Measurements from ENCODE around the gene CCDC195. TPM values are rescaled to one million over a fixed set of nuclear protein-coding genes. Genes with fewer than 3 reads are reported as not detected.

CCDC195 gene
- polyA plus RNA-seq, 1 experiment, result not detected

DNA sequence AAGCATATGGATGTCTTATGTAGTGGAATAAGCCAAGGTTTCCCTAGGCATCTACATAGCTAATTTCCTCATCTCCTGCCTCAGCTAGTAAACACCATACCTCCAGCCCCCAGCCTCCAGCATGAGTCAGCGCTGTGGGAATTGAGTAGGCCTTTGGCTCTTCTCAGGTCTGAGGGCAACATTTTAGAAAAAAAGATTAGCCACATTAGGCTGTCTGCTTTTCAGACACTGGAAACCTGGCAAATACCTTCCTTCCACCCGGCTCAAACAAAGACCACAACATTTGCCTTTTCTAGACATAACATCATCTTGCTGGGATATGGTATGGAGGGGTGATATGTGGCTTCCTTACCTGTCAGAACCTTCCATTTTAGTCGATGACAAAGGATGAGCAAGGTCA, 6.1 kb upstream of the CCDC195 start:
- Histone ChIP-seq H3K27ac (ENCODE audit: low read depth, low read length) (no peak overlapping the region), H3K27me3 (ENCODE audit: control insufficient read depth, insufficient read depth, low read length) (no peaks in the 10 kb centered on the region), H3K9me3 (ENCODE audit: control insufficient read depth, insufficient read depth, low read length) (no peaks in the 10 kb centered on the region), H3K4me3 (ENCODE audit: low read depth, low read length) (no peak overlapping the region)
- TF ChIP-seq, protein P1, sequence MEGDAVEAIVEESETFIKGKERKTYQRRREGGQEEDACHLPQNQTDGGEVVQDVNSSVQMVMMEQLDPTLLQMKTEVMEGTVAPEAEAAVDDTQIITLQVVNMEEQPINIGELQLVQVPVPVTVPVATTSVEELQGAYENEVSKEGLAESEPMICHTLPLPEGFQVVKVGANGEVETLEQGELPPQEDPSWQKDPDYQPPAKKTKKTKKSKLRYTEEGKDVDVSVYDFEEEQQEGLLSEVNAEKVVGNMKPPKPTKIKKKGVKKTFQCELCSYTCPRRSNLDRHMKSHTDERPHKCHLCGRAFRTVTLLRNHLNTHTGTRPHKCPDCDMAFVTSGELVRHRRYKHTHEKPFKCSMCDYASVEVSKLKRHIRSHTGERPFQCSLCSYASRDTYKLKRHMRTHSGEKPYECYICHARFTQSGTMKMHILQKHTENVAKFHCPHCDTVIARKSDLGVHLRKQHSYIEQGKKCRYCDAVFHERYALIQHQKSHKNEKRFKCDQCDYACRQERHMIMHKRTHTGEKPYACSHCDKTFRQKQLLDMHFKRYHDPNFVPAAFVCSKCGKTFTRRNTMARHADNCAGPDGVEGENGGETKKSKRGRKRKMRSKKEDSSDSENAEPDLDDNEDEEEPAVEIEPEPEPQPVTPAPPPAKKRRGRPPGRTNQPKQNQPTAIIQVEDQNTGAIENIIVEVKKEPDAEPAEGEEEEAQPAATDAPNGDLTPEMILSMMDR (IDR thresholded peaks at IDR 0.05; ENCODE audit: low read depth, low read length), result no peak
- CTCF ChIA-PET, result no interaction called here
- POLR2A ChIA-PET, result interaction anchor here (0.5 kb wide), 1 partner anchor 97 kb away, joined by 5 read pairs; no protein-coding TSS in a partner anchor
- no peak for DNase-seq (ENCODE audit: low read depth, low spot score)

DNA sequence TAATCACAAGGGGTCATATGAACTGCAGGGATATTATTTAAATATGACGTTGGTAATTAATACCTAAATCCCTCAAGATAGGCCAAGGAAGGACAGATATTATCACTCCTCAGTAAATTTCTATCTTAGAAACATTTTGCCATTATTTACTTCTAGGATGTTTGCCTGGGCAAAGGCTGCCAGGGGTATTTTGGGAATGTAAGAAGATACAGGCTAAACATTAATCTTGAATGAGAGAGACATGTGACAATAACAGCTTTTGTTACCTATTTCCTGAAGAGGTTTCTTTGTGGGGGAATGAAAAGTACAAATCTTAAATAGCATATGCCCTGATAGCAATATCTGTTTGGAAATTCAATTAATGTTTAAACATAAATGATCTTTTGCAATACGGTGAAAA, 756 bp upstream of the CCDC195 start:
- ChIA-PET CTCF (no interaction called here), POLR2A (no interaction called here)
- no peaks in the 10 kb centered on the region for H3K27me3 ChIP-seq (ENCODE audit: control insufficient read depth, insufficient read depth, low read length)
- TF ChIP-seq, protein P1 (IDR thresholded peaks at IDR 0.05; ENCODE audit: low read depth, low read length), result no peak
- DNase-seq (ENCODE audit: low read depth, low spot score), result no peak
- H3K9me3 ChIP-seq (ENCODE audit: control insufficient read depth, insufficient read depth, low read length), result no peaks in the 10 kb centered on the region
- H3K27ac ChIP-seq (ENCODE audit: low read depth, low read length), result no peak overlapping the region
- H3K4me3 ChIP-seq (ENCODE audit: low read depth, low read length), result no peak overlapping the region

DNA sequence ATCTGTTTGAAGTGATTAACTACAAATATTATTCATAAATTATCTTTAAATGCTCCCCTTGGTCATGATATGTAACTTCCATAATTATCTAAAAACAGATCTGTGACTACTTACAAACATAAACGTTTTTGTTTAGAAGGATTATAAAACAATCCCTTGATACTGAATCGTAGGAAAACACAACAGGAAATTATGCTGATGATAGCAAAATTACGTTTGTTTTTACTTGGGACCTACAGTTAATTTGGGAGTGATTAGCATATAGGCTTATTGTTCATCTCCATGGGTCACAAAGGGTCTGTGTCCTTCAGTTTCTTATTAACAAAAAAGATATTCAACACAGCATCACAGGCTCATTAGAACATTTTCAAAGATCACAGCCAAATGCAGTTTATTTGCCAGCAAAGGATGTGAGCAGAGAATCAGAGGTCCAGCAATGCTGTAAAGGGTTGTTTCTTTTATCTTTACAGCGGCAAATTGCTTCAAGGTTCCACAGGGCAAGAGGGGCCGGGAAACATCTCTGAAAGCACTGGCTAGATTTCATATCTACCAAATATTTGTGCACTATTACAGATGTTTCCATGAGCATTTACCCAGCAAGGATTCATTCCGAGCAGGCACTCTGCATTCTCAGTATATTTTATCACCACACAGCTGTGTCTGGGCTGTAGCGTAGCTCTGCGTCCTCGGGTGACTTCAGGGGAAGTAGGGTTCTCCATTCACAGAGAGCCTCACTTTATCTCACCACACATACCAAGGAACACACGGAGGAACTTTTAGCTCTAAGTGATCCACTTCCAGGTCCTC, 4.1 kb downstream of the CCDC195 start:
- H3K27ac ChIP-seq (ENCODE audit: low read depth, low read length), result no peak overlapping the region
- no peaks in the 10 kb centered on the region for H3K9me3 ChIP-seq (ENCODE audit: control insufficient read depth, insufficient read depth, low read length)
- TF ChIP-seq, protein P1 (IDR thresholded peaks at IDR 0.05; ENCODE audit: low read depth, low read length), result no peak
- ChIA-PET POLR2A (no interaction called here), CTCF (no interaction called here)
- DNase-seq (ENCODE audit: low read depth, low spot score), result no peak
- no peaks in the 10 kb centered on the region for H3K27me3 ChIP-seq (ENCODE audit: control insufficient read depth, insufficient read depth, low read length)
- no peak overlapping the region for H3K4me3 ChIP-seq (ENCODE audit: low read depth, low read length)

DNA sequence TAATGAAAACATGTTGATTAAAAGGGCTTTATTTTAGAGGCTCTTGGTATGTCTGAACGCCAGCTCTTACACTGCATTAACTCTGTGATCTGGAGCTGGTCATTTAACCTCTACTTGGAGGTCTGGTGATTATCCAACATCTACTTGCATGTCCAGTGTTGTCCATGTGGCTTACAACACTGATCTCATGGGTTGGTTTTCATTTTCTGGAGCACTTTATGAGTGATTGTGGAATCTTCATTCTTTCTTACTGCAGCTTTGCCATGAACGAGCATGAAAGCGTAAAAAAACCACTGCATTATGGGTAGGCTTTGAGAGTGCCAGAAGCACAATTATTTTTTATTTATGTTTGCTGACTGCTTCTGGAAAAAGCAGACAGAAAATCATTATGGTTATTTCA, 4.8 kb downstream of the CCDC195 start:
- no peaks in the 10 kb centered on the region for H3K9me3 ChIP-seq (ENCODE audit: control insufficient read depth, insufficient read depth, low read length)
- no peak overlapping the region for H3K27ac ChIP-seq (ENCODE audit: low read depth, low read length)
- no peak overlapping the region for H3K4me3 ChIP-seq (ENCODE audit: low read depth, low read length)
- ChIA-PET POLR2A (no interaction called here), CTCF (no interaction called here)
- TF ChIP-seq, protein P1 (IDR thresholded peaks at IDR 0.05; ENCODE audit: low read depth, low read length), result no peak
- no peaks in the 10 kb centered on the region for H3K27me3 ChIP-seq (ENCODE audit: control insufficient read depth, insufficient read depth, low read length)
- DNase-seq (ENCODE audit: low read depth, low spot score), result no peak

DNA sequence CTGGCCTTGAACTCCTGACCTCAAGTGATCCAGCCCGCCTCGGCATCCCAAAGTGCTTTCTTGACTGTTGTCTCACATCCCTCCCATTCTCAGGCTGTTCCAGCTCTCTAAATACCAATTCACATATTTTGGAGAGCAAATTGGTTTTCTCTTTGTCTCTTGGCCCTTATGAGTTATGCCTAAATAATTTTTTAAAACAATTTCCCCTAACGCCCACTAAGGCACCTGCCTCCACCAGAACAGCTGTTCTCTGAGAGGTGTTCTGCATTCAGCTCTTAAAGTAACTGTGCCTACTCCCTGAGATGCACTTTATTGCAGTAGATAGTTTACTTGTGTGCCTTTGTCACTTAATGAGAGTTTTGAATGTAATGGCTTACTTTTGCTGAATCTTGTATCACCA, 6.9 kb downstream of the CCDC195 start:
- H3K4me3 ChIP-seq (ENCODE audit: low read depth, low read length), result no peak overlapping the region
- ChIA-PET POLR2A (no interaction called here), CTCF (no interaction called here)
- H3K27ac ChIP-seq (ENCODE audit: low read depth, low read length), result no peak overlapping the region
- H3K27me3 ChIP-seq (ENCODE audit: control insufficient read depth, insufficient read depth, low read length), result no peaks in the 10 kb centered on the region
- TF ChIP-seq, protein P1 (IDR thresholded peaks at IDR 0.05; ENCODE audit: low read depth, low read length), result no peak
- no peak for DNase-seq (ENCODE audit: low read depth, low spot score)
- H3K9me3 ChIP-seq (ENCODE audit: control insufficient read depth, insufficient read depth, low read length), result no peaks in the 10 kb centered on the region
